Mesodermal cell (in vitro differentiated cells): ENCODE measurements around the gene SLC44A2.

Experiments
- H3K27ac ChIP-seq: 2 replicates; pipeline ENCODE4 v1.7.0; 2013; ENCODE audit warnings: mild to moderate bottlenecking, low read depth, low read length, moderate library complexity; ENCODE audit not compliant: severe bottlenecking
- H3K36me3 ChIP-seq: 2 replicates; pipeline ENCODE4 v1.7.1; 2013; ENCODE audit warnings: mild to moderate bottlenecking, low read length, moderate library complexity; ENCODE audit not compliant: control insufficient read depth, insufficient read depth
- H3K4me1 ChIP-seq: one replicate; pipeline ENCODE4 v1.7.1; 2013; ENCODE audit warnings: mild to moderate bottlenecking, low read length; ENCODE audit not compliant: insufficient read depth, control insufficient read depth, poor library complexity, severe bottlenecking
- H3K4me3 ChIP-seq: 2 replicates; pipeline ENCODE4 v1.7.0; 2013; ENCODE audit warnings: low read length, control low read depth, mild to moderate bottlenecking; ENCODE audit not compliant: insufficient read depth, poor library complexity, severe bottlenecking; ENCODE audit errors: extremely low read depth
- H3K9me3 ChIP-seq: 2 replicates; pipeline ENCODE4 v1.7.1; 2013; ENCODE audit warnings: mild to moderate bottlenecking, low read length, moderate library complexity; ENCODE audit not compliant: control insufficient read depth
- WGBS, 2 experiments: methylation state at CpG; one replicate each; pipeline ENCODE4 v1.1.5; 2013; ENCODE audit warnings: missing lambda C conversion rate in 2 of 2; ENCODE audit not compliant: insufficient coverage in 2 of 2; 5-methylcytosine and 5-hydroxymethylcytosine counted together

The SLC44A2 gene

DNA sequence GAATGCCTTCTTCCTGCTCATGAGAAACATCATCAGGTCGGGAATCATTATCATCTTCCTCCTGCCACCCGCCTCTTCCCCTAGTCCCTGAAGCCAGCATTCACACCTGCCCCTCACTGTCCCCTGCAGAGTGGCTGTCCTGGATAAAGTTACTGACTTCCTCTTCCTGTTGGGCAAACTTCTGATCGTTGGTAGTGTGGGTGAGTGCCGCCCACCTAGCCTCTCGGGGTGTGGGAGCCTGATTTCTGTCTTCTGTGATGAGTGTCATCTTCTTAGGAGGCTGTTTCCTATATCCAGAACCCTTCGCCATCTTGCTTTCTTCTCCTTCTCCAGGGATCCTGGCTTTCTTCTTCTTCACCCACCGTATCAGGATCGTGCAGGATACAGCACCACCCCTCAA is 12.5 kb downstream of the SLC44A2 start:
- 100% methylated on average over 2 to 3 of the region's 8 CpGs for WGBS, 2 experiments
- Histone ChIP-seq H3K4me3 (no peak overlapping the region), H3K27ac (no peak overlapping the region), H3K4me1 (peaks cover 12% of the 10 kb centered on the region), H3K9me3 (no peaks in the 10 kb centered on the region), H3K36me3 (peaks cover 82% of the 10 kb centered on the region)

GRCh38 chr19:10639836-10640235 is 14.5 kb downstream of the SLC44A2 start:
- Histone ChIP-seq H3K27ac (no peak overlapping the region), H3K36me3 (peaks cover 78% of the 10 kb centered on the region), H3K4me1 (peaks cover 27% of the 10 kb centered on the region), H3K9me3 (no peaks in the 10 kb centered on the region), H3K4me3 (no peak overlapping the region)
- WGBS, 2 experiments, result 96 to 100% methylated on average over 1 to 6 of the region's 8 CpGs

GRCh38 chr19:10640361-10640760 is 15.0 kb downstream of the SLC44A2 start:
- Histone ChIP-seq H3K4me3 (no peak overlapping the region), H3K9me3 (no peaks in the 10 kb centered on the region), H3K36me3 (peaks cover 72% of the 10 kb centered on the region), H3K4me1 (peaks cover 27% of the 10 kb centered on the region), H3K27ac (no peak overlapping the region)
- WGBS, 2 experiments, result 80 to 94% methylated on average over 2 of the region's 2 CpGs

GRCh38 chr19:10641248-10641647 is 15.9 kb downstream of the SLC44A2 start:
- H3K4me1 ChIP-seq, result peaks cover 27% of the 10 kb centered on the region
- H3K4me3 ChIP-seq, result no peak overlapping the region
- 84 to 94% methylated on average over 3 of the region's 4 CpGs for WGBS, 2 experiments
- no peak overlapping the region for H3K27ac ChIP-seq
- H3K9me3 ChIP-seq, result no peaks in the 10 kb centered on the region
- H3K36me3 ChIP-seq, result peaks cover 66% of the 10 kb centered on the region

DNA sequence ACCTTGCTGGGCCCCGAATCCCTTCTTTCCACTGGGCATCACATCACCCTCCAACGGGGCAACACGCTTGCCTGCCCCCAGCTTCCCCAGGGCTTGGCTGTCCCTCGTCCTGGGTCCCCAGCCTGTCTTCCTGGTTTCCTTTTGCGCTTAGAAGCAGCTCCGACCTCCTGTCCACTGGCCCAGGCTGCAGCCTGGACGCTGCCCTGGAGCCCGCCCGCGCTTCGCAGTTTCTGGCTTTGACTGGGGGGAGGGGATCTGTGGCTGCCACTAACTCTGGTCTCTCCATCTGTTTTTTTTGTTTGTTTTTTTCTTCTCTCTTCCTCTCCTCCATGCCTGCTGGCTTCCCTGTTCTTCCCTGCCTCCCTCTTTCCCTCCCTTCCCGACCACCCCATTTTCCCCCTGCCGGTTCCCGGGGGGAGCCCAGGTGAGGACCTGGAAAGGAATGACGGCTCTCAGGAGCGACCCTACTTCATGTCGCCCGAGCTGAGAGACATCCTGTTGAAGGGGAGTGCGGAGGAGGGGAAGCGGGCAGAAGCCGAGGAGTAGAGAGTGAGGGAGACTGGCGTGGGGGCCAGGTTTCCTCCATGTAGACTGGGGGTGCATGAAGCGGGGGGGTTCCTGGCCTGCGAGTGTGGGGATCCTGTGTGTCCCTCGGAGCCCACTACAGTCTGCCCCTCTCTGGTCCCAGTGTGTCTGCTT is 17.3 kb downstream of the SLC44A2 start:
- Histone ChIP-seq H3K9me3 (no peaks in the 10 kb centered on the region), H3K4me1 (peaks cover 27% of the 10 kb centered on the region), H3K36me3 (peaks cover 52% of the 10 kb centered on the region), H3K4me3 (no peak overlapping the region), H3K27ac (peak overlapping the region; percentile 36)
- WGBS, 2 experiments, result 74 to 82% methylated on average over 17 to 21 of the region's 25 CpGs

GRCh38 chr19:10643172-10643967 is 18.0 kb downstream of the SLC44A2 start:
- Histone ChIP-seq H3K27ac (peak overlapping the region; percentile 76), H3K36me3 (peaks cover 45% of the 10 kb centered on the region), H3K4me3 (no peak overlapping the region), H3K4me1 (peaks cover 28% of the 10 kb centered on the region), H3K9me3 (no peaks in the 10 kb centered on the region)
- WGBS, 2 experiments, result 93 to 94% methylated on average over 18 of the region's 21 CpGs

DNA sequence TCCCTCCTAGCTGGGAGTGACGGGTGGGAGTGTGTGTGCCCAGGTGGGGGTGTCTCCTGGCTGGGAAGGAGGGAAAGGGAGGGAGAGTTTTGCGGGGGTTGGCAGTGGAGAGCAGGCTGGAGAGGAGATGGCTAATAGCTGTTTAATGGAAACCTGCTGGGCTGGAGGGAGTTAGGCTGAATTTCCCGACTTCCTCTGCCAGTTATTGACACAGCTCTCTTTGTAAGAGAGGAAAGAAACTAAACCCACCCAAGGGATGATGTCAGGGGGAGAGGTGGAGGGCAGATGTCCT is 18.6 kb downstream of the SLC44A2 start:
- peak overlapping the region; percentile 76 for H3K27ac ChIP-seq
- H3K9me3 ChIP-seq, result no peaks in the 10 kb centered on the region
- no peak overlapping the region for H3K4me3 ChIP-seq
- peaks cover 41% of the 10 kb centered on the region for H3K36me3 ChIP-seq
- peaks cover 29% of the 10 kb centered on the region for H3K4me1 ChIP-seq
- WGBS, 2 experiments, result 33% methylated on average over 1 of the region's 3 CpGs; no CpG with 5 or more reads in 1 of the 2 experiments

DNA sequence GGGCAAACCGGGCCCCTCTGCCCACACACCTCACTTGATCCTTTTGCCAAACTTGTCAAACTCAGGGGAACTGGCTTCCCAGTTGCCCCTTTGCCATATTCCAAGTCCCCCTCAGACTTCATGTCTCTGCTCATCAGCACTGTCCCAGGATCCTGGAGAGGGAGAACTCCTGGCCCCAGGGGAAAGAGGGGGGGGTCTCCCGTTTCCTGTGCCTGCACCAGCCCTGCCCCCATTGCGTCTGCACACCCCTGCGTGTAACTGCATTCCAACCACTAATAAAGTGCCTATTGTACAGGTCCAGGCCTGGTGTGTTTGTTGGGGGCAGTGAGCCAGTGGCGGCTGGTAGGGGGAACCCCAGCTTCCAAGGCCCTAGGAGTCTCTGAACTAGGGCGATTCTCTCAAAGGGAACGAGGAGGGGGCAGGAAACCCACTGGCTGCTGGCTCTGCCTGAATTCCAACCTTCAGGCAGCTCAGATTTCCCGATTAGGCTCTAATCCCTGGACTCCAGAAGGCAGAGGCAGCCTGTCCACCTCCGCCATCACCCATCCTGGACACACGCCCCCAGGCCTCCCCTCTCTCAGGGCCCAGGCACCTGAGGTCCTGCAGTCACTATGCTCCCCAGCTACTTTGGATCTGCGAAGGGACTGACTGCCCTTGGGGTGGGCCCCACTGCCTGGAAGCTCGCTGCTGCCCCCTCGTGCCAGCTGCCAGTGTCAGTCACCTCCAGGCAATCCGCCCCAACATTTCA is 19.1 kb downstream of the SLC44A2 start:
- 23 to 24% methylated on average over 7 to 8 of the region's 14 CpGs for whole genome bisulfite sequencing, 2 experiments
- Histone ChIP-seq H3K36me3 (peaks cover 36% of the 10 kb centered on the region), H3K27ac (peak overlapping the region; percentile 76), H3K4me3 (no peak overlapping the region), H3K9me3 (no peaks in the 10 kb centered on the region), H3K4me1 (peaks cover 29% of the 10 kb centered on the region)

DNA sequence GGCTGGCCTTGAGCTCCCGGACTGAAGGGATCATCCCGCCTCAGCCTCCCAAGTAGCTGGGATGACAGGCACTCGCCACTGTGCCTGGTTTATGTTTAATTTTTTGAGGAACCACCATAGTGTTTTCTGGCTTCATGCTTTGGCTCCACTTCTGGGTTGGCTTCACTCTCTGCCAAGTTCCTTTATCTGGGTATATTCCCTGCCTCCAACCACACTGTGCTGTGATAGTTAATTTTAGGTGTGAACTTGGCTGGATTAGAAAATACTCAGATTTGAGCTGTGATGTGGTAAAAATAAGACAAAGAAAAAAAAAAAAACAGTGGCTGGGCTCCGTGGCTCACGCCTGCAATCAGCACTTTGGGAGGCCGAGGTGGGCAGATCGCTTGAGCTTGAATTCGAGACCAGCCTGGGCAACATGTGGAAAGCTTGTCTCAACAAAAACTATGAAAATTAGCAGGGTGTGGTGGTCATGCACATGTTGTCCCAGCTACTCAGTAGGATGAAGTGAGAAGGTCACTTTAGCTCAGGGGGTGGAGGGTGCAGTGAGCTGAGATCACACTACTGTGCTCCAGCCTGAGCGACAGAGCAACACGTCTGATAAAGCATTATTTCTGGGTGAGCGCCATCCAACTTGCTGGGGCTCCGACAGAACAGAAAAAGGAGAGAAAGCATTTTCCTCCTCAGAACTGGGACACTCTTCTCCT is 21.3 kb downstream of the SLC44A2 start:
- H3K9me3 ChIP-seq, result no peaks in the 10 kb centered on the region
- 92 to 96% methylated on average over 12 of the region's 12 CpGs for WGBS, 2 experiments
- peaks cover 29% of the 10 kb centered on the region for H3K4me1 ChIP-seq
- H3K36me3 ChIP-seq, result peaks cover 19% of the 10 kb centered on the region
- H3K27ac ChIP-seq, result no peak overlapping the region
- H3K4me3 ChIP-seq, result no peak overlapping the region

DNA sequence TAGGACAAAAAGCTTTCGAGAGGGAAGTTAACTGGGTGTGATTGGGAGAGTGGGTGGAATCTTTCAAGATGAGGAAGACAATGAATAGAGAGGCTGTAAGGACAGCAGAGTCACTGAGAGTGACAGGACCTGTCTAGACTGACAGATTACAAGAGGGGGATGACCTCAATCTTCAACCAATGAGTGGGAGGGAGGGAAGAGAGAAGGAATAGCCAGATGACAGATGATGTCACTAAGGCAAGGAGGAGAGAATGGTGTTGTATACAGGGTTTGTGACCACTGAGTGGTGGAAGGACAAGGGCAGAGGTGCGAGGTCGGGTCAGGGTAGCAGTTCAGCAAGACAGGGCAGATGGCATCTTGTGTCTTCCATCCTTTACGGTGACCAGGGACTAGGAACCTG is 23.0 kb downstream of the SLC44A2 start:
- Histone ChIP-seq H3K4me3 (no peak overlapping the region), H3K27ac (no peak overlapping the region), H3K4me1 (peaks cover 14% of the 10 kb centered on the region), H3K9me3 (no peaks in the 10 kb centered on the region), H3K36me3 (peaks cover 13% of the 10 kb centered on the region)
- 85 to 94% methylated on average over 1 to 3 of the region's 4 CpGs for WGBS, 2 experiments
